HK-2 (cell line): ENCODE data around the gene ABL2.

ENCODE experiments used
- DNase-seq: peaks from one replicate; pipeline ENCODE4 v3.0.0-alpha.2; 2018; ENCODE audit not compliant: unreplicated experiment

Gene ABL2

GRCh38 chr1:179094818-179095217 is 134.7 kb downstream of the ABL2 start:
- DNase-seq: no peak

- no peak for DNase-seq
Observed at GRCh38 chr1:179092896-179093461, 136.5 kb downstream of the ABL2 start.

GRCh38 chr1:179091691-179092165 is 137.7 kb downstream of the ABL2 start:
- no peak for DNase-seq

DNA sequence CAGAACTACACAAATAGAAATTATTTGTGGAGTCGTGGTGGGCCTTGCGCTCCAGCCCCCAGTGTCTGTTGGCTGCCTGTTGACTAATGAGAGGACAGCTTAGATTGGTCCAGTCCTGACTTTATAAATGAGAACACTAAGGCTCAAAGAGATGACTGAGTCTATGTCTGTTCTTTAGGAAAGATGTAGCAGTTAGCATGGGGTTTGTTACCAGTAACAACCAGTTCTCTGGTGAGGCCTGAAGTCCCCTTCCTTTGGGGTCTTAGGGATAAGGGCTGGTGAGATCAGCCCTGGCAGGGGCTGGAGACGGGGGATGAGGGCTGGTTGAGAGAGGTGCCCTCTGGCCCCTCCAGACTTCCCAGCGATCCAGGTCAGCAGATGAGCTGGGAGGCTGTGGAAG is 138.6 kb downstream of the ABL2 start:
- no peak for DNase-seq

GRCh38 chr1:179090522-179090921 is 139.0 kb downstream of the ABL2 start:
- DNase-seq: no peak

DNA sequence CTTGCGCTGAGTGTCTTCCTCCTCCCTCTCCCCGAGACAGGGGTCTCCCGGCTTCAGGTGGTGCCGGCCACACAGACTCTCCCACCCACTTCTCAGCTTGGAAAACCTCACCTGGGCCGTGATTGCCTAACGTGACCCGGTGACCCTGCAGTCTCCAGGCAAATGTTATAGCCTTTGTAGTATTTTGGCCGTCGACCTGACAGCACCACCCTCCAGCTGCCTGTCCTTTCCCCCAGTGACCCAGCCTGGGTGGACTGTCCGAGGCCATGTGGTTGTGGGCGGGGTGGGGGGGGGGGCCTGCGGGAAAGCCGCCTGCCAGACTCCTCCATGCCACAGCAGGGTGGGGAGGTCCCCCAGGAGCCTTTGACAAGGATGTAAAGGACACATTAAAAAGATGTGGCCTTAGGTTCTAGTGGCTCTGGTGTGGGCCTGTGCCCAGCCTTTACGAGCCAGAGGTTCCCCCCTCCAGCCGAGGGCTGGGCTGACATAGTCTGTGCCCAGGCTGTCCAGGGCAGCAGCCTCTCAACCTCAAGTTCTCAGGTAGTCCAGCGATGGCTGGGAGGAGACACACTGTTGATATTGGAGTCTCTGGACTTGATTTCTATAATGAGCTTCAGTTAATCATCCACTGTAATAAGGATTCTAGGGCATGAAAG is 139.5 kb downstream of the ABL2 start:
- DNase-seq: no peak

DNA sequence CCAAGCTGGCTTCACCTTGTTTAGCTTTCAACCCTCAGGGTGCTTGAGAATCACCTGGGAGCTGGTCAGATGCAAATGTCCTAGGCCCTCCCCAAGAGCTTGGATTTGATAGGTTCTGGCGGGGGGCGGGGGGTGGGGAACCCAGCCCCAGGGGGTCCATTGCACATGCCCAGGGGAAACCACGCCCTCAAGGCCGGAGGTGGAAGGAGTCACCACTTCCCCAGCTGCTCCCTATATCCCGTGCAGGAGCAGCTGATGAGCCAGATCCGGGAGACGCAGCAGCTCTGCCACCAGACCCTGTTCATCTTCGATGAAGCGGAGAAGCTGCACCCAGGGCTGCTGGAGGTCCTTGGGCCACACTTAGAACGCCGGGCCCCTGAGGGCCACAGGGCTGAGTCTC is 141.8 kb downstream of the ABL2 start:
- DNase-seq: no peak

DNA sequence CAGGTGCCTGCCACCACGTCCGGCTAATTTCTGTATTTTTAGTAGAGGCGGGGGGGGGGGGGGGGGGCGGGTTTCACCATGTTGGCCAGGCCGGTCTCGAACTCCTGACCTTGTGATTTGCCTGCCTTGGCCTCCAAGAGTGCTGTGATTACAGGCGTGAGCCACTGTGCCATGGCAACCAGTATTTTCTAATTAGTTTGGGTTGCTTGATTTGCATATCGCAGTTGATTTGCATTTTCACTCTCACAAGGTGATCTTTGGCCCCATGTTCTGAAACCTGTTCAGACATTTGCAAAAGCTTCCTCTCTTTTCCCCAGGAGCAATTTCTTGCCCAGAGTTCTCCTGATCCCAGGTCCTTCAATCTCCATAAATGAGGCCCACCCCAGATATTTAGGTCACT is 145.9 kb downstream of the ABL2 start:
- no peak for DNase-seq

DNA sequence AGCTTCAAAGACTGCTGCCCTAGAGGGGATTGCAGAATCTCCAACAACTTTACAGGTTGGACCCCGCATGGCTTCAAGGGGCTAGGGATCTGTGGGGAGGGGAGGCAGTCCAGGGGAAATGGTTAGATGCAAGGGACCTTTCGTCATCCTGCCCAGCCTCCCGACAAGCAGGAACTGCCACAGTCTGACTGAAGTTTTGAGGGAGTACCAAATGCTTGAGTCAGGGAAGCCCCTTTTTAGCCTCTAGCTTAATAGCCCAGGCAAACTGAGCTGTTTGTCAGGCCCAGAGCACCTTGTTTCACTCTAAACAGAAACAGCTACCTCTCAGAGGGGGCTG is 146.5 kb downstream of the ABL2 start:
- no peak for DNase-seq

DNA sequence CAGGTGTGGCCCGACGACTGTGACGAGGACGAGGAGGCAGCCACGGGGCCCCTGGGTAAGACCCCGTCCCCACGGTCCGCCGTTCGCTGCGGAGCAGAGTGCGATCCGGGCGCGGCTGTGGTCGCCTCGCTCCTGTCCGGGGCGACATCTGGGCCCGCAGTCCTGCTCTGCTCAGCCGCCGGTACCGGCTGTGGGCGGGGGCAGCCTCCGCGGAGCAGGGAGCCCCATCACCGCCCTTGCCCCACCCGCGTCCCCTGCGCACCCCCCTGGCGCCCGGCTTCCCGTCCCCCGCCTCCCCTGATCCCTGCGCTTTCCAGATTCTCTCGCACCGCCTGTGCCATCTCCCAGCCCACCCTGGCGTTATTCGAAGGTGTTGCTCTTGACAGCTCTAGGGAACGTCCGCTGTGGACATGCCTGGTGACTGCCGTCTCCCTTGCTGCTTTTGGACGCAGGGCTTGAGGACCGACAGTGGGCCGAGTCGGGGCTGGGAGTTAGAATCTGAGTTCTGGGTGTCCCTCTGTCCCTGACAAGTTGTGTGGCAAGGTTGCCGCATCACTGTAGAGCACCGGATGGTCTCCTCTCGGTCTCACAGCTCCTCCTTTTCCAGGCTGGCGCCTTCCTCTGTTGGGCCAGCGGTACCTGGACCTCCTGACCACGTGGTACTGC is 147.0 kb downstream of the ABL2 start:
- DNase-seq: peak; percentile 61

- peak; percentile 97 for DNase-seq
Observed at GRCh38 chr1:179081687-179082332, 147.7 kb downstream of the ABL2 start, which contains the start of gene TOR3A. Gene TOR3A, plus strand, starts transcription at chr1:179082070. Its CDS starts 59 bp downstream, at chr1:179082129.

GRCh38 chr1:179080866-179081686 is 148.4 kb downstream of the ABL2 start:
- DNase-seq: no peak

DNA sequence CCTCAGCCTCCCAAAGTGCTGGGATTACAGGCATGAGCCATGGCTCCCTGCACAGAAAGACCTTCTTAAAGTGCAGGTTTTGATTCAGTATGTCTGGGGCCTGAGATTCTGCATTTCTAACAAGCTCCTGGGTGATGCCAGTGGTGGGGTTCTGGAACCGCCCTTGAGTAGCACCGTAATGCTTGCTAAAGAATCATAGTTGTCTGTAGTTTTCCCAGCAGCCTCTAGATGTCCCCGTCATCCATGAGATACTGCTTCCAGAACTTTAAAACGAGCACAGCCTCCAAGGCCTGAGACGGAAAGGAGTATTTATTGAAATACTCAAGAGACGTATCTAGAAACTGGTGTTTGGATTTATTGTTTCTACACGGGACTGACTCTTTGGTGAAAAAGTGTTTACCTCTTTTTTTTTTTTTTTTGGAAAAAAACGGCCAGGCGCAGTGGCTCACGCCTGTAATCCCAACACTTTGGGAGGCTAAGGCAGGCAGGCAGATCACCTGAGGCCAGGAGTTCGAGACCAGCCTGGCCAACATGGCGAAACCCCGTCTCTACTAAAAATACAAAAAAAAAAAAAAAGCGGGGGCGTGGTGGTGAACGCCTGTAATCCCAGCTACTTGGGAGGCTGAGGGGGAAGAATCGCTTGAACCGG is 150.2 kb downstream of the ABL2 start:
- no peak for DNase-seq

DNA sequence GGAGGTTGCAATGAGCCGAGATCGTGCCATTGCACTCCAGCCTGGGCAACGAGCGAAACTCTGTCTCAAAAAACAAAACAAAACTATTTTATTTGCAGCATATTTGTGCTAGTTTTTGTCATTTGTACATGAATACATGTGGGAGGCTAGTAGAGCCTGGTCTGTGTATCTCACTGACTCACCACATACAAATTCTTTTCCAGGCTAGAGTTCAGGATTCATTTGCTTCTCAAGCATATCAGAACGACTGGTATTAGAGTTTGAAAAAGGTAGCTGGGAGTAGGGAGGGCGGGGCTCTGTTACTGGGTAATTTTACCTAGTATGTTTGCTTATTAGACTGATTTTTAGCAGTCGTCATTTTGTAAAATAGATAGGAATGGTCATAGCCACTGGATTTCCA is 152.1 kb downstream of the ABL2 start:
- no peak for DNase-seq

- no peak for DNase-seq
Observed at GRCh38 chr1:179066471-179066870, 163.0 kb downstream of the ABL2 start.

- DNase-seq: no peak
Observed at GRCh38 chr1:179061360-179062282, 167.9 kb downstream of the ABL2 start.

DNA sequence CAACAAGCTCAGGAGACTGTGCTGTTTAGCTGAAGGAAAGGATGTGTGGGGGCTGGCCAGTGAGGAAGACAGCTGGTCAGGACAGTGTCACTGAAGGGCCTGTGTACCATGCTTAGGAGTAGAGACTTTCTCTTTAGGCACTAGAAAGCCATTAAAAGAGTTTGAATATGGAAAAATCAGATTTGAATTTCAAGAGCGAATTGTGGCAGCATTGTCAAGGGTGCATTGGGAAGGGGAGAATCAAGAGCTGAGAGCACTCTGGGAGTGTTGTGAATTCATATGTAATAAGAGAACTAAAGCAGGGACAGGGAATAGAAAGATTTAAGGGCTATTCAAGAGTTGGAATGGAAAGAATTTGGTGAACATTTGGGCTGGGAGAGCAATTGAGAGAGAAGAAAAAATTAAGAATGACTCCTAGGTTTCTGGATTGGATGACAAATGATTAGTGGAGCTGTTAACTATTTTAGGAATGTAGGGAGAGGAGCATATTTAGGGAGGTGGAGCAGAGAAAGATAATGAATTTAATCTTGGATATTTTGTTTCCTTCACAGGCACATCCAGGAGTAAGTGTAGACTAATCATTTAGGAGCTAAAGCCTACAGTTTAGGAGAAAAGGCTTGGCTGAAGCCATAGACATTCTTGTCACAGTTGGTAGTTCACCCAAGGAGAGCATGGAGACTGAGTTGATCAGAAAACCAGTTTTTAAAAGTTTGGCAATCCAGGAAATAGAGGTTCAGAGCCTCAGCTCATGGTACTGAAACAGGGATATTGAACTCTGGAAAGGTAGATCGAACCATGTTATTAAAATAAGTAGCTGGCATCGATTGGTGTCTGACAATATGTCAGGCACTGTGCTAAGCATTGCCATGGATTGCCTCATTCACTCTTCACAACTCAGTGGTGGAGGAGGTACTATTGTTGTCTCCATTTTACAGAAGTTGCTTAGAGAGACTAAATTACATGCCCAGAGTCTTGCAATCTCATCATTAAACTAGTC is 170.7 kb downstream of the ABL2 start:
- DNase-seq: no peak

GRCh38 chr1:179055937-179056336 is 173.5 kb downstream of the ABL2 start:
- no peak for DNase-seq

DNA sequence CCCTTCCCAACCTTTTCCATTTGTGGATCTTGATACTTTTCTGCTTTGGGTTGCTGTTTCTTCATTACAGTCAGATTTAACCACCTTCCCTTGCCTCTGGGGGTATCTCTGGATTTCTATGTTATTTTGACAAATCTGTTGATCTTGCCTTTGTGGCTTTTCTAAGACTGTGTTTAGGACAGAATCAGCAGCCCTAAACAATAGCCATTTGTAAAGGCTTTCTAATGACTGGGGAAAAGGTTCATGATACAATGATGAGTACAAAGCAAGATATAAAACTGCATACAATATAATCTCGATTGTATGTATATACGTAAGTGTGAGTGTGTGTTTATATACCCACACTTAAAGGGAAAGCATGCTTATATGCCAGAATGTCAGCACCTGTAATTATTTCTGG is 176.0 kb downstream of the ABL2 start:
- DNase-seq: no peak
